GM19328 (cell line): Measurements from ENCODE around the gene POMZP3.
"Not testable (repeated sequence)": the region's sequence is repeated elsewhere in the genome, so short reads cannot be mapped to it uniquely, and the experiment has no call there.

ENCODE experiments used
- ATAC-seq: cut with Tn5 transposase; IDR thresholded peaks from one replicate; pipeline ENCODE4 v1.9.1; 2021; ENCODE audit warnings: mild to moderate bottlenecking, moderate library complexity; ENCODE audit not compliant: unreplicated experiment

POMZP3 gene

DNA sequence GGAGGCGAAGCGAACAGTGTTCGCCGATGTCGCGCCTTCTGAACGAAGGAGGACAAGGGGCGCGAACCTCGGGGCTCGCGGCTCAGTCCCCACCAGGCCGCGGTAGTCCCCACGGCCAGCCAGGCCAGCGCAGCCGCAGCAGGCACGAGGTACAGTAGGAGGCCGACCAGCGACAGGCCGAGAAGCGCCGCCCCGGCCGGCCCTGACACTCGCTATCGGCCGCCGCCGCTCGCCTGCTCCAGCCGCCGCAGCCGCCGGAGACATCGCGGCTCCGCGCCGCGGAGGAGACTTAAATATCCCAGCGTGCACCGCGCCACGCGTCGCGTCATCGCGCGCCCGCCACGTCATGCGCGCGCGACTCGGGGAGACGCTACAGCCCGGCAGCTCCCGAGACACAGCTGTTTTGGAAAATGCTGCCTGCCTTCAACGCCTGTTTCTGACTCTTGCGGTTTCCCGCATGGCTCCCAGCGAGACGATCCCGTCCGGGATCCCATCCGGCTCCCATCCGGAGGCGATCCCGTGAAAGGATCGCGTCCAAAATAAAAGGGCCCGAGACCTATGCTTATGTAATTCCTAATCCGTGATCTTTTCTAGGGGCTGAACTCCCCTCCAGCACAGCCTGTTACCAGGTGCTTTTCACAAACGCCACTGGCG is at the start of gene POMZP3:
POMZP3 (minus strand) TSS at position 291 of the 654 bp plus-strand sequence. CDS start 1,215 bp downstream, outside the sequence.
- ATAC-seq: peak; percentile 81

DNA sequence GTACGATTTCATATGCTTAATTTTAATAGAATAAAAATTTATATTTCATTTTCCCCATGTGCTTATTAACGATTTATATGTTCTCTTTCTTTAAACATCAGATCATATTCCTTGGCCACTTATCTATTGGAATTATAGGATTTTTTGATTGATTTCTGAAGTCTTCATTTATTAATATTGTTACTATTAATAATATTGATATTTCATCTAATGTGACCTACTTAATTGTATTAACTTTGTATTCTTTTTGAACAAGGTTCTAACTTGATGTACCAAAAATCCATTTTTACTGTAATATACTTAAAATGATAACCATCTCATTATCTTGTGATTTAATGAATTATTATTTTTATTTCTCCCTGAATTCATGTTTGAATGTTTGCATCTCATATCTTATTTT is 48.7 kb upstream of the POMZP3 start:
- not testable (repeated sequence) for ATAC-seq

DNA sequence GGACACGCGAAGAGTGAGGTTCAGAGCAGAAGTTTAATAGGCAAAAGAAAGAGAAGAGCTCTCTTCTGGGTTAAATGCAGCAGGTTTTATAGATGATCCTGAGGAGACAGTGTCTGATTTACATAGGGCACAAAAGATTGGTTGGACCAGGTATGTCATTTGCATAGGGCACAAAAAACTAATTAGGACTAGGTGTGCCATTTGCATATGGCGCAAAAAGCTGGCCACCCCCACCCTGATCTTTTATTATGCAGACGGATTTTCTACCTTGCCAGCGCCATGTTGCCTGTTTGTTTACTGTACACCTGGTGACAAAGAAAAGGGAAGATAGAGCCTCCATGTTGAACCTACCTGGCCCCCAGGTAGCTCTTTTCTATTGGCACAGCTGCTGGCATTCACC is 46.3 kb upstream of the POMZP3 start:
- ATAC-seq: not testable (repeated sequence)

DNA sequence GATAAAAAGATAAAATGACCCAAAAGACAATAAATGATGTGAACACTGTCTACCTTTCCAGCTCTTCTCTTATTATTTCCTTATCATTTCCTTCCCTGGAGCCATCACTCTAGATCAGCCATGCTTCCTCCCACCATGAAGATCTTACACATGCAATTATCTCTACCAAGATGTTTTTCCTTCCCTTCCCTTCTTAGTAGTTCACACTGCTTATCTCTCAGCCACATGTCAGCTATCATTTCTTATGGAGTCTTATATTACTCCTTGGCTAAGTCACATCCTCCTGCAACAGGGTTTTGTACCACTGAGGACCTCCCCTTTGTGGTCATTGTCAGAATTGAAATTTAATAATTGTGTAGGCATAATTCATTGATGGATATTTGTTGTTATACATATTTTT is 32.1 kb upstream of the POMZP3 start:
- not testable (repeated sequence) for ATAC-seq

DNA sequence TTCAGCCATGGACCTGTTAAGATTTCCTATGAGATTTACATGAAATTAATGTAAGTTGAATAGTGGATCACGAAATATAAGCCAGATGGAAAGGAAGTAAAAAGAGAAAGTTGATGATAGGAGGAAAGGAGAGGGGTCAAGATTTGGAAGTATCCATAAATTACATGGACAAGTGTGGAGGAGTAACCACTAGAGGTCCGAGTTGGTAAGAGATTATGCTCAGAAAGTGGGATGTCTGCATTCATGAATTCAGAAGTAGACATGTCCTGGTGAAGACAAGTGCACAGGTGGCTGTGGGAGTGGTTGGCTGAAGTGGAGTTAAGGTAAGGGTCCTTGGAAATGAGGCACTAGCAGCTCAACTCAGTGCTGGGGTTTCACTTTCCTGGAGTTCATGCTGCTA is 29.3 kb upstream of the POMZP3 start:
- not testable (repeated sequence) for ATAC-seq

DNA sequence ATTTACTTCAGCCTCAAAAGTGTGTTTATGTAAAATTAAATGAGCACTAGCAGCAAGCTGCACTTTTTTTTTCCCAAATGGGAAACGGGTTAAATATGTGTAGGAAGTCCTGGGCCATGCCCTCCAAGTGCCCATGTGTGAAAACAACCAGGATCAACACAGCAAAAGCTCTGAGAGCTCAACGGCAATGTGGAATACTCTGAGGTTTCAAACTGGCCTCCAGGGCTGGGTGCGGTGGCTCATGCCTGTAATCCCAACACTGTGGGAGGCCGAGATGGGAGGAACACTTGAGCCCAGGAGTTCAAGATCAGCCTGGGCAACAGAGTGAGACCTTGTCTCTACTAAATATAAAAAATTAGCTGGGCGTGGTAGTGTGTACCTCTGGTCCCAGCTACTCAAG is 15.5 kb upstream of the POMZP3 start:
- not testable (repeated sequence) for ATAC-seq

DNA sequence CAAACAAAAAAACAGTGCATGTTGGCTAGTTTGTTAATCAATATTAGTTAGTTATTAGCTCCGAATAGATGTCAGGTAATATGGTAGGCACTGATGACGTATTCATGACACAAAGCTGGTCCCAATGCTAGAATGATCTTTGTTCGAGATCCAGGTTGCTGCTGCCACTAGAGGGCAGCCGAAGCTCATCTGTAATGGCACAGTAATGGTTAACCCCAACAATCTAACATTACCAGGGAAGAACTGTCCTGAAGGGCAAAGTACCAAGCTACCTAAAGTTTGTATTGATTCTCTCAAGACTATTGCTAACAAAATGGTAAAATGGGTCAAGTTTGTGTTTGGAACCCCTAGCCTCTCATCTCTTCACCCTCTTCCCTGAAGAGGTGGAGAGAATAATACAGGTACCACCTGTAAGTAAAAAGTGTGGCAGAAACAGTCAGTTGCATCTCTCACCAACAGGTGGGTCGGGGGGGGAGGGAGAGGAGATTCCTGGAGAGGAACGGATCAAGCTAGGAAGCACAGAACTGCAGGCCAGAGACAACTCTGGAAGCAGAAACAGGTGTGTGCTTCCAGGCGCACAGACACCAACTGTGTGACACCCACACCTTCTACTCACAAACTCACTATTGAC is 10.1 kb upstream of the POMZP3 start:
- ATAC-seq: peak; percentile 90

DNA sequence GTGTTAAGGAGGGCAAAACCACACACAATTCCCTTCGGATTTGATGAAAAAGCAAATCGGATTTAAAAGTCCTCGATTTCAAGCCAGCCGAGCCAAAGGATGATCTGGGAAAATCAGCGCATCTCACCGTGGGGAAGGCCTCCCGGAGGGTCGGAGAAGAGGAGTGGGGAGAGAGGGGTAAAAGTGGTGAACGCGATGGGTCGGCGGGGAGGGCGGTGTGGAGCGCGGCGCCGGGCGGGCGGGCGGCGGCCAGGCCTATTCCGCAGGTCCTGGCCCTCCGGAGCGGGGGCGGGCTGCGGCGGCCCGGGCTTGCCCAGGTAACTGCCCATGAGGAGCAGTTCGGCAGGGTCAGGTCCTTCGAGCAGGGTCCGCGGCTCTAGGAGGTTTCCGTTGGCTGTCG is 498 bp downstream of the POMZP3 start:
- peak; percentile 28 for ATAC-seq

DNA sequence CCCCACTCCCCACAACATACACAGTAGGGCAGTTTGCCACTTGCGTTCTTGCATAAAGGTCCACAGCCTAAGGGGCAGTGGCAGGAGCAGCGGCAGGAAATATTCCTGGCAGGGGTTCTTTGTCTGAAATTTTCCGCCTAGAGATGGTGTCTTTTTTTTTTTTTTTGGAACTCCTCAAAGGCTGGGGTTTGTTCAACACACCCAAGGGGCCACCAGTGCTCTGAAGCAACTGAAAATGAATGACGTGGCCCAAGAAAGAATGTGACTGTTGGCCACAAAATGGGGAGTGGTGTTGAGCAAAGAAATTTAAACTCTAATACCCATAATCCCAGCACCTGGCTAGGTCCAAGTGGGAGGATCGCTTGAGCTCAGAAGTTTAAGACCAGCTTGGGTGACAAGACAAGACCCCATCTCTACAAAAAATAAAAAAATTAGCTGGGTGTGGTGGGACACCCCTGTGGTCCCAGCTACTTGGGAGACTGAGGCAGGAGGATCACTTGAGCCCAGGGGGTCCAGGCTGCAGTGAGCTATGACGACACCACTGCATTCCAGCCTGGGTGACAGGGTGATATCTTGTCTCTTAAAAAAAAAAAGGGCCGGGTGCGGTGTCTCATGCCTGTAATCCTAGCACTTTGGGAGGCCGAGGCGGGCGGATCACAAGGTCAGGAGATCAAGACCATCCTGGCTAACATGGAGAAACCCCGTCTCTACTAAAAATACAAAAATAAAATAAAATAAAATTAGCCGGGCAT is 7.5 kb downstream of the POMZP3 start:
- ATAC-seq: not testable (repeated sequence)

DNA sequence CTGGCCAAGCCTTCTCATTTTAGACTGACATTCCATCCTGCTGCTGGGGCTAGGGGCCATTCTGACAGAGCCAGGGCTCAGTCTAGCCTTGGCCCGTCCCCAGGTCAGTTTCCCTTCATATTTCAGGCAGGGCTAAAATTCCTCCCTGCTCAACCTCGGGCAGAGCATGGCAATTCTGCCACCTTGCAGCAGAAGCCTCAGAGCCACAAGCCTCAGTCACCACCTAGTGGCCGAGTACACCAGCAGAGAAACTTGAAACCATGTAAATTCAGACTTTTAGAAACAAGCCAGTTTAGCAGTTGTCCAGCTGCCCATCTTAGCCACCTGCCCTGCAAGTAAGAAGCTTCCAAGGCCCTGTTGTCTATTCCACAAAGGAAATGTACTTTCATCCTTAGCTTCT is 13.3 kb downstream of the POMZP3 start:
- ATAC-seq: not testable (repeated sequence)

DNA sequence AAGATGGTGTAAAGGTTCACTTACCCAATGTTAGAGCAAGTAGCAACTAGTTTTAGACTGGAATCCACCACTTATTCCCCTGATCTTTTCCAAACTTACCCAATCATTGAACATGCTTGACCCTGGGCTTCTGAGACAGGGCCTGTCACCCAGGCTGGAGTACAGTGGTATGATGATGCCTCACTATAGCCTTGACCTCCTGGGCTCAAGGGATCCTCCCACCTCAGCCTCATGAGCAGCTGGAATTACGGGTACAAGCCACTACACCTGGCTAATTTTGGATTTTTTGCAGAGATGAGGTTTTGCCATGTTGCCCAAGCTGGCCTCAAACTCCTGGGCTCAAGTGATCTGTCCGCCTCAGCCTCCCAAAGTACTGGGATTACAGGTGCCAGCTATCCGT is 14.8 kb downstream of the POMZP3 start:
- not testable (repeated sequence) for ATAC-seq

DNA sequence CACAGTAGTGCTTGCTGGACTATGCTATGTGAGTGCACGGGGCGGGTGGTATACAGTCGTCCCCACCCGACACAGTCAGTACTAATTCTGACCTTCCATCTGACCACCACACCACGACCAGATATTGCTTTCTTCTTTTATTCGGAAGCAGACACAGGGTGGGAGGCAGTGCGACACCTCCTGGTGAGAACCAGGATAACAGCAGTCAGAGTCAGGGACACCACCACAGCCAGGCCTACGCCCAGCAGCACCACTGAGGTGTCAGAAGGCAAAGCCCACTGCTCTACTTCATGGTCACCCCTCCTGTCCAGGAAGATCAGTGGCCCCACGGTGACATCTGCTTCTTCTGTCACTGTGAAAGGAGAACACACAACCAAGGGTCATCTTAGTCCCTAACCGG is 17.2 kb downstream of the POMZP3 start:
- ATAC-seq: not testable (repeated sequence)

DNA sequence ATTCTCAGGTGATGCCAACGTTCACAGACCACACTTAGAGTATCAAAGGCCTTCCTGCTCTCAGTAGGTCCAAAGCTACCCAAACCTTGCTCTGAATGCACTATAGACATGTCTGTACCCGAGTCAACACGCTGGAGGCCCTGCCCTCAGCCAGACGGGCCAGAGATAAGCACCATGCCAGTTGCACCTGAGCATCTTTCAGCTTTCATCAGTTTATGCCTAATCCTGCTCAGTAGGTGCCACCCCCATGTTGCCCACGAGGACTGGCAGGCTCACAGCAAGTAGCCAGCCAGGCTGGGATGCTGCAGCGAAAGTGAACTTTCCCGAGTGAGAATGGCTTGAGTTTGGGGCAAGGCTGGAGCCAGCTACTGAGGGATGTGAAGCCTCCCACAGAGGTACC is 18.6 kb downstream of the POMZP3 start:
- ATAC-seq: not testable (repeated sequence)

DNA sequence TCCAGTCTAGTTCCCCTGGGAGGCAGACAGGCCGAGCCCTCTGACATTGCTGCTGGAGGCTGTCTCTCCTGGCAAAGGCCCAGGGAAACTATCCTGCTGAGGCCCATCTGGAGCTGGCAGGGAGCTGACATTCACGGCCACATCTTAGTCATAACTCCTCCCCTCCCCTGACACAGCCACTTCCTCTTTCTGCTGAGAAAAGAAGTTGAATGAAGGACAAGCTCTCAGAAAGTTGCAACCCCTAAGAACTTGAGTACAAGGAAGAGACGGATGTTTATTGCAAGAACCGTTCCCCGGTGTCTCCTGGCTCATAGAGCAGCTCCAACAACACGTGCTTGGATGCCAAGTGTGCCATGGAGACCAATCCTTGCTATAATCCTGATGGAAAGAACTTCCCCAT is 21.1 kb downstream of the POMZP3 start:
- ATAC-seq: peak; percentile 87

DNA sequence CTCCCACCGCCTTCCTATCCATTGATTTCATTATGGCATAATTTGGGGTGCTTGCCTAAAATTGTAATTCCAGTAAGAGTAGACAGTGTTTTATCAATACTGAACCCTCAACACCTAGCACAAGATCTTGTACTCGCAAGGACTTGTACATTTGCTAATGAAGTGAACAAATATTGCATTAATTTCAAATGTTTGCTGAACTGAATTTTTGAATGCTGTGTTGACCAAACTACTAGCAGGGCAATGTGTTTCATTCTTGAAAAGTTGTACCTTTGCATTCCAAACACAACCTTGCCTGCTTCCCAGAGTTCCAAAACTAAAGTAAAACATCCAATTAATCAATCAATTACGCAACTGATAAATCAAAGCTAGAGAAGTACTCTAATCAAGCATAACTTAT is 26.4 kb downstream of the POMZP3 start:
- ATAC-seq: not testable (repeated sequence)

DNA sequence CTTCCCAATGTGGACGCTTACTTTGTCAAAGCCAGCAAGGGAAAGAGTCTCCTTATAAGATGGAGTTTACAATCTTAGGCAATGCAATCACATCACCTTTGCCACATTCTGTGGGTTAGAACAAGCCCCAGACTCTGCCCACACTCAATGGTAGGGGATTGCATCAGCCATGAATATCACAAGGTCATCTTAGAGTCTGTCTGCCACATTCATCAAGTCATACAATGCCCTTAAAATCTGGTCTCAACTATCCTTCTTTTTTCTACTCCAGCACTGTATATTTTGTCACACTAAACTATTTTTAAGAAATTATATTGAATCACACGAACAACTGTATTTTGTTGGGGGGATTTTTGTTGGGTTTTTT is 27.0 kb downstream of the POMZP3 start:
- ATAC-seq: not testable (repeated sequence)

DNA sequence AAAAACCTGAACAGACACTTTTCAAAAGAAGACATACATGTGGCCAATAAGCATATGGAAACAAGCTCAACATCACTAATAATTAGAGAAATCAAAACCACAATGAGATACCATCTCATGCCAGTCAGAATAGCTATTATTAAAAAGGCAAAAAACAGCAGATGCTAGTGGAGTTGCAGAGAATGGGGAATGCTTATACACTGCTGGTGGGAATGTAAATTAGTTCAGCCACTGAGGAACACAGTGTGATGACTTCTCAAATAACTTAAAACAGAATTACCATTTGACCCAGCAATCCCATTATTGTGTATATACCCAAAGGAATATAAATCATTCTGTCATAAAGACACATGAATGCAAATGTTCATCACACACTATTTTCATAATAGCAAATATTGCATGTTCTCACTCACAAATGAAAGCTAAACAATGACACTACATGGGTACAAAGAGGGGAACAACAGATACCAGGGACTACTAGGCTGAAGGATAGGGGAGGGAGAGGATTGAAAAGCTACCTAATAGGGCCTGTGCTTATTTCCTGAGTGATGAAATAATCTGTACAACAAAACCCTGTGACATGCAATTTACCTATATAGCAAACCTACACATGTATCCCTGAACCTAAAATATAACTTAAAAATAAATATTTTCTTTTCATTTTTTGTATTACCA is 28.4 kb downstream of the POMZP3 start:
- not testable (repeated sequence) for ATAC-seq

DNA sequence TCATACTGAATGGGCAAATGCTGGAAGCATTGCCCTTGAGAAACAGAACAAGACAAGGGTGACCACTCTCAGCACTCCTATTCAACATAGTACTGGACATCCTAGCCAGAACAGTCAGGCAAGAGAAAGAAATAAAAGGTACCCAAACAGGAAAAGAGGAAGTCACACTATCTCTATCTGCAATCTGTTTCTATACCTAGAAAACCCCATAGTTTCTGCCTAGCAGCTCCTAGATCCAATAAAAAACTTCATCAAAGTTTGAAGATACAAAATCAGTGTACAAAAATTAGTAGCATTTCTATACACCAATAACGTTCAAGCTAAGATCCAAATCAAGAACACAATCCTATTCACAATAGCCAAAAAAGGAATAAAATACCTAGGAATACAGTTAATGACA is 29.8 kb downstream of the POMZP3 start:
- not testable (repeated sequence) for ATAC-seq

DNA sequence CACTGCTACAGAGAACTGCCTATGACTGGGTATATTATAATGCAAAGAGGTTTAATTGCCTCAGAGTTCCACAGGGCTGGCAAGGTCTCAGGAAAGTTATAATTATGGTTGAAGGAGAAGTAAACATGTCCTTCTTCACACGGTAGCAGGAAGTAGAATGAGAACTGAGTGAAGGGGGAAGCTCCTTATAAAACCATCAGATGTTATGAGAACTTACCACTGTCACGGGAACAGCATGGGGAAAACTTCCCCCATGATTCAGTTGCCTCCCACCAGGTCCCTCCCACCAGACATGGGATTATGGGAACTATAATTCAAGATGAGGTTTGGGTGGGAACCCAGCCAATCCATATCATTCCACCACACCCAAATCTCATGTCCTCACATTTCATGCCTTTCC is 34.4 kb downstream of the POMZP3 start:
- not testable (repeated sequence) for ATAC-seq

DNA sequence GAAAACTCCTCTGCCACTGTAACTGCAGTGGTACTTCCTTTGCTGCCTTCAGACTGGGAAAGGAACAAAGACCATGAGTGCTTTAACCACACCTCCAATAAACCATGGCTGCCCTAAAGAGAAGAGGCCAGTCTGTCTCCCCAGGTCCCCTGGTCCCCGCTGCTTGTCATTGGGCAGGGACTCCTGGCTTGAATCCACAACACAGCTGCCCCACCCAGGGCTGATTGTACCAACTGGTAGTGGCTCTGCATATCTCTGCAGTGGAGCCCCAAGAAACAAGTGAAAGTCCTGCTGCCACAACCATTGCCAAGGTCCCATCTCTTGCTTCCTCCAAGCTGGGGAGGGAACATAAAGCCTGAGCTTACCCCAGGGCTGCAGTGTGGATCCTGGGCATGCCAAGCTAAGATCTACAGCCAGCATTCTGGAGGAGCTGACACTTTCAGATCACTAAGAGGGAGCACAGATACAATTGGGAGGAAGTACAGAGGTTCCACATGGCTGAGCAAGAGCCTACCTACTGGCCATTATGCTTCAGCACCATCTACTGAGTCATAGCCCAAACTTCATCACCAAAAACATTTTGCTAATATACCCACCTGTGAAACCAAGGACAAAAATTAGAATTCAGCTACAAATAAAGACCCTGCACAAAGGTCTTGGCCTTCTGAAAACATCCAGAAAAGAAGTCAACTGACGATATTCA is 35.3 kb downstream of the POMZP3 start:
- ATAC-seq: peak; percentile 73

DNA sequence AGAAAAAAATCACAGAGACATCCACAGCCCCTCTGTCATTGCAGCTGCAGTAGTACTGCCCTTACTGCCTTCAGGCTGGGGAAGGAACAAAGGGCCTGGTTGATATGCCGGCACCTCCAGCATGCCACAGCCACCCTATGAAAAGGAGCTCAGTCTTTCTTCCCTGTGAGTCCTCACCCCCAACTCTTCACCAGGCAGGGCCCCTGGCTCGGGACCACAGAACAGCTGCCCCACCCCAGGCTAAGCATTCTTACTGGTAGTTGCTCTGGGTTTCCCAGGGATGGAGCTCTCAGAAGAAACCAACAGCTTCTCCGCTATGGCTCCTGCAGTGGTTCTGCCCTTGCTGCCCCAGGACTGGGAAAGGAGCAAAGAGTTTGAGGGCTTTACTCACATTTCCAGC is 36.0 kb downstream of the POMZP3 start:
- not testable (repeated sequence) for ATAC-seq
